IMR-90 (cell line): Measurements from ENCODE around the gene TEP1.

Source experiments
- CTCF ChIP-seq: conservative IDR thresholded peaks from 2 replicates; pipeline ENCODE4 v1.5.1; 2012; ENCODE audit warnings: mild to moderate bottlenecking, low read depth, low read length, improper control_type of control experiment
- MAFK ChIP-seq: IDR thresholded peaks from 2 replicates; pipeline ENCODE4 v1.6.1; 2012; ENCODE audit warnings: low read depth, low read length, improper control_type of control experiment
- RAD21 ChIP-seq: IDR thresholded peaks from 2 replicates; pipeline ENCODE4 v1.6.1; 2012; ENCODE audit warnings: low read length, improper control_type of control experiment
- SMC3 ChIP-seq: fragments of 150-350 bp; IDR thresholded peaks from 2 replicates; pipeline ENCODE4 v1.6.1; 2016; ENCODE audit warnings: low read depth, mild to moderate bottlenecking, antibody characterized with exemption, low read length, moderate library complexity

GRCh38 chr14:20375471-20375870 is 37.8 kb downstream of the TEP1 start:
- TF ChIP-seq CTCF = no peak
- no peak for TF ChIP-seq MAFK
- TF ChIP-seq RAD21 = no peak
- no peak for TF ChIP-seq SMC3
